GM18526 (cell line): ENCODE data around the gene ZNF232.

ENCODE experiments used
- POLR2A ChIP-seq: IDR thresholded peaks from 3 replicates; pipeline ENCODE4 v1.6.1; 2011; ENCODE audit not compliant: insufficient read length; ENCODE audit errors: extremely low read depth

Gene ZNF232

DNA sequence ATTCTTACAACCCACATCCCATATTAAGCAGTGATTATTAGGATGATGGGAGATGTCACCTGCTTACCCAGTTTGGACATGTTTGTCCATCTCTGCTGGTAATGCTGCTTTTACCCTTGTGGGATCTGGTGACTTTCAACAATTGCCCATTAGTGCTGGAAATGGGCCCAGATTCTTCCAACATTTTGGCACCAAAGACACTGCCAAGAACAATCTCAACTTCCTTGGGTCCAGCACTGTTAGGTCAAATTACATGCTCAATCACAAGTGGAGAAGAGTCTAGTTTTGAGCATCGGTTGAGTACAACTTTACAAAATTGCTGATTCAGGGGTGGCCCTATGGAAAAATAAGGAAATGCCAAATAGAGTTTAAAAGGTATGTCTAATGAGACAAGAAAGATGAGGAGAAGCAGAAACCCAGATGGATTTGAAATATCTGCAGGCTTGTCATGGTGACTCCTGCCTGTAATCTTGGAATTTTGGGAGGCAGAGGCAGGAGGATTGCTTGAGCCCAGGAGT is 46.4 kb downstream of the ZNF232 start:
- TF ChIP-seq POLR2A, result no peak
